HCT116 (cell line): Measurements from ENCODE around the gene MSRB3. TPM values are rescaled to one million over a fixed set of nuclear protein-coding genes. Genes with fewer than 3 reads are reported as not detected.

Experiments
- ATAC-seq: fragments of 200-7000 bp; cut with Tn5 transposase; 2 replicates; pipeline ENCODE4 v1.9.1; 2020; ENCODE audit warnings: mild to moderate bottlenecking, moderate library complexity
- BruUV-seq: library from RNA; stranded (reverse); fragments of 400-500 nt; replicated peaks from 2 replicates; lab custom pipeline; 2021; lab: Mats Ljungman, UMichigan
- CTCF ChIA-PET: fragments of 300-600 bp; sonication (Branson Sonifier 250); formaldehyde crosslinking; loops from one replicate; lab custom pipeline; 2021; ENCODE audit warnings: antibody characterized with exemption; lab: Charles Lee
- POLR2A ChIA-PET: fragments of 300-600, 350-600 bp; sonication (Branson Sonifier 250); formaldehyde crosslinking; loops from one replicate; lab custom pipeline; 2021; ENCODE audit warnings: antibody characterized with exemption; lab: Charles Lee
- RAD21 ChIA-PET, 2 experiments: fragments of 300-600 bp; sonication (Branson Sonifier 250); formaldehyde crosslinking; loops; one replicate each; lab custom pipeline; 2023; ENCODE audit warnings: low total read pairs in 2 of 2; ENCODE audit not compliant: uncharacterized antibody in 2 of 2, unreplicated experiment in 2 of 2, low non-redundant PET in 1 of 2; lab: Charles Lee
- DNase-seq: peaks from one replicate; pipeline ENCODE4 v3.0.0-alpha.2; 2010; ENCODE audit warnings: low read depth, low spot score
- H2AFZ ChIP-seq: fragments of 200-600 bp; shearing (Covaris generic), sonication (generic); 2 replicates; pipeline ENCODE4 v1.6.1; 2017; ENCODE audit warnings: low read depth, mixed run types, mixed read lengths, antibody characterized with exemption, low read length; ENCODE audit not compliant: poor library complexity, severe bottlenecking
- H3K27ac ChIP-seq: 2 replicates; pipeline ENCODE4 v1.5.1; 2012; ENCODE audit warnings: low read depth, low read length
- H3K27me3 ChIP-seq: fragments of 200-600 bp; sonication (generic); 2 replicates; pipeline ENCODE4 v1.6.1; 2016; ENCODE audit warnings: mixed run types, low read length, mixed read lengths; ENCODE audit not compliant: insufficient read depth
- H3K36me3 ChIP-seq, 2 experiments: fragments of 200-500 bp in 1 of 2; fragments of 200-600 bp in 1 of 2; sonication (Bioruptor generic) in 1 of 2; sonication (generic) in 1 of 2; 2 replicates each; pipeline versions ENCODE4 v1.5.1 to v1.6.1; 2014 to 2016; ENCODE audit warnings: low read length in 2 of 2, inconsistent platforms in 1 of 2, mixed read lengths in 1 of 2, mixed run types in 1 of 2; ENCODE audit not compliant: insufficient read depth in 2 of 2, control insufficient read depth in 1 of 2
- H3K4me1 ChIP-seq, 2 experiments: fragments of 200-600 bp in 1 of 2; sonication (generic) in 1 of 2; 2 replicates each; pipeline versions ENCODE4 v1.5.1 to v1.6.1; 2012 to 2017; ENCODE audit warnings: low read length in 2 of 2, inconsistent platforms in 1 of 2, mild to moderate bottlenecking in 1 of 2, mixed read lengths in 1 of 2, mixed run types in 1 of 2, moderate library complexity in 1 of 2; ENCODE audit not compliant: insufficient read depth in 2 of 2, control insufficient read depth in 1 of 2
- H3K4me2 ChIP-seq: fragments of 200-600 bp; sonication (generic); 2 replicates; pipeline ENCODE4 v1.6.1; 2017; ENCODE audit warnings: mixed run types, low read length, mixed read lengths
- H3K4me3 ChIP-seq, 2 experiments: fragments of 200-600 bp in 1 of 2; sonication (generic) in 1 of 2; replicated peaks in 1 of 2; 2 replicates each; pipeline ENCODE4 v1.5.1; 2011 to 2016; ENCODE audit warnings: low read length in 2 of 2, control low read depth in 1 of 2, low read depth in 1 of 2, mild to moderate bottlenecking in 1 of 2, mixed read lengths in 1 of 2, mixed run types in 1 of 2
- H3K79me2 ChIP-seq: fragments of 200-600 bp; sonication (generic); 2 replicates; pipeline ENCODE4 v1.6.1; 2017; ENCODE audit warnings: mild to moderate bottlenecking, mixed run types, low read length, moderate library complexity, mixed read lengths; ENCODE audit not compliant: insufficient read depth
- H3K9ac ChIP-seq: fragments of 200-600 bp; sonication (generic); 2 replicates; pipeline ENCODE4 v1.6.1; 2016; ENCODE audit warnings: low read length, mixed read lengths
- H3K9me2 ChIP-seq: fragments of 200-600 bp; sonication (generic), shearing (Covaris generic); 2 replicates; pipeline ENCODE4 v1.6.1; 2017; ENCODE audit warnings: mixed run types, mild to moderate bottlenecking, moderate library complexity; ENCODE audit not compliant: insufficient read depth
- H3K9me3 ChIP-seq, 2 experiments: fragments of 200-500 bp in 1 of 2; fragments of 200-600 bp in 1 of 2; sonication (Bioruptor generic) in 1 of 2; sonication (generic) in 1 of 2; 2 replicates each; pipeline ENCODE4 v1.6.1; 2014 to 2017; ENCODE audit warnings: low read length in 2 of 2, mixed read lengths in 2 of 2, inconsistent platforms in 1 of 2, low read depth in 1 of 2, mild to moderate bottlenecking in 1 of 2, mixed run types in 1 of 2, moderate library complexity in 1 of 2; ENCODE audit not compliant: control insufficient read depth in 1 of 2, insufficient read depth in 1 of 2
- H4K20me1 ChIP-seq: fragments of 200-600 bp; sonication (generic), shearing (Covaris generic); 2 replicates; pipeline ENCODE4 v1.6.1; 2017; ENCODE audit warnings: mixed run types, mild to moderate bottlenecking, moderate library complexity; ENCODE audit not compliant: insufficient read depth
- CBX3 ChIP-seq: IDR thresholded peaks from 2 replicates; pipeline ENCODE4 v1.6.1; 2012; ENCODE audit warnings: low read depth
- EGR1 ChIP-seq: IDR thresholded peaks from 2 replicates; pipeline ENCODE4 v1.6.1; 2012; ENCODE audit warnings: low read depth
- EZH2 ChIP-seq: fragments of 200-600 bp; sonication (generic); IDR thresholded peaks from 2 replicates; pipeline ENCODE4 v1.6.1; 2017; ENCODE audit warnings: antibody characterized with exemption, mixed run types
- FOSL1 ChIP-seq: IDR thresholded peaks from 2 replicates; pipeline ENCODE4 v1.6.1; 2012; ENCODE audit warnings: low read depth
- MAX ChIP-seq: IDR thresholded peaks from 2 replicates; pipeline ENCODE4 v1.6.1; 2012
- POLR2A ChIP-seq: IDR thresholded peaks from 2 replicates; pipeline ENCODE4 v1.7.0; 2011; ENCODE audit warnings: borderline replicate concordance; ENCODE audit not compliant: insufficient read depth, insufficient read length; ENCODE audit errors: extremely low read depth
- RAD21 ChIP-seq: IDR thresholded peaks from 2 replicates; pipeline ENCODE4 v1.6.1; 2012; ENCODE audit warnings: low read depth, mild to moderate bottlenecking
- SIN3A ChIP-seq: IDR thresholded peaks from 2 replicates; pipeline ENCODE4 v1.6.1; 2012; ENCODE audit warnings: low read depth
- SP1 ChIP-seq: IDR thresholded peaks from 2 replicates; pipeline ENCODE4 v1.6.1; 2012; ENCODE audit warnings: low read depth
- TCF7L2 ChIP-seq: IDR thresholded peaks from 2 replicates; pipeline ENCODE4 v1.7.0; 2011; ENCODE audit warnings: borderline replicate concordance, inconsistent platforms; ENCODE audit not compliant: insufficient read depth, insufficient read length; ENCODE audit errors: extremely low read depth
- YY1 ChIP-seq: IDR thresholded peaks from 2 replicates; pipeline ENCODE4 v1.6.1; 2011; ENCODE audit warnings: low read length, low read depth, moderate library complexity, mild to moderate bottlenecking; ENCODE audit not compliant: insufficient replicate concordance; ENCODE audit errors: extremely low read depth
- ZBTB33 ChIP-seq: IDR thresholded peaks from 2 replicates; pipeline ENCODE4 v1.6.1; 2011; ENCODE audit warnings: mild to moderate bottlenecking, low read length, moderate library complexity; ENCODE audit not compliant: insufficient replicate concordance; ENCODE audit errors: extremely low read depth
- intact Hi-C: fragments of 100-400 bp; cut with micrococcal nuclease; formaldehyde crosslinking; loops from 2 replicates; pipeline ENCODE4 v1.10.0; 2022
- total RNA-seq: library from RNA; stranded (reverse); gene quantifications from one replicate; pipeline ENCODE4 v1.2.1, GENCODE V29; 2021; ENCODE audit not compliant: unreplicated experiment

MSRB3 gene
- total RNA-seq, 1 experiment from 2014 or later = 8.2 TPM

GRCh38 chr12:65508276-65509035 lies 230.0 kb downstream of the MSRB3 start (continued):
- TF ChIP-seq TCF7L2 = no peak
- TF ChIP-seq YY1 = no peak
- TF ChIP-seq EZH2 = no peak
- TF ChIP-seq EGR1 = no peak
- TF ChIP-seq CBX3 = no peak
- TF ChIP-seq, all 23 proteins: peak for 0

GRCh38 chr12:65510007-65510406 lies 231.5 kb downstream of the MSRB3 start:
- CTCF ChIA-PET = interaction anchor here (1.4 kb wide), 1 partner anchor 47 kb away, joined by 5 read pairs; no protein-coding TSS in a partner anchor
- RAD21 ChIA-PET = interaction anchor here in 1 of 2 experiments (0.7 to 1.2 kb wide), 2 partner anchors 24 to 27 kb away, joined by 3 to 4 read pairs; no protein-coding TSS in a partner anchor
- Histone ChIP-seq H3K27ac (peak overlapping the region; percentile 93), H3K4me1 (peaks cover 51 to 97% of the 10 kb centered on the region in 2 experiments), H3K9me3 (no peaks in the 10 kb centered on the region), H3K27me3 (no peaks in the 10 kb centered on the region), H3K9me2 (no peaks in the 10 kb centered on the region), H4K20me1 (no peaks in the 10 kb centered on the region), H3K9ac (peak overlapping the region; percentile 57), H3K79me2 (no peaks in the 10 kb centered on the region), H3K4me3 (peak overlapping the region in 1 of 2 experiments; percentile 1; a peak in 1 of 4 replicates), H2AFZ (no peak overlapping the region), H3K4me2 (peak overlapping the region; percentile 49), H3K36me3 (no peaks in the 10 kb centered on the region)
- intact Hi-C loops = no loop called here
- DNase-seq = no peak
- TF ChIP-seq SP1 (peak; percentile 34; the same call in 1 of the 2 replicates), YY1 (no peak), POLR2A (peak; percentile 11), CBX3 (peak; percentile 48; the same call in 1 of the 2 replicates), ZBTB33 (no peak), SIN3A (no peak), MAX (no peak), RAD21 (0 out of 2 replicates have a peak, but pooled peaks have one; percentile 12), TCF7L2 (no peak), FOSL1 (no peak; the same call in 1 of the 2 replicates)
- POLR2A ChIA-PET = interaction anchor here (1.0 to 4.3 kb wide), 4 partner anchors 10 to 27 kb away, joined by 3 to 22 read pairs (median 4); no protein-coding TSS in a partner anchor
- no TSS peak for BruUV-seq
- peak; percentile 59 for ATAC-seq
